Pancreas (tissue), 10 donors: ENCODE results near the gene PFDN2. TPM values are rescaled to one million over a fixed set of nuclear protein-coding genes. Genes with fewer than 3 reads are reported as not detected.

ENCODE experiments used
- ATAC-seq, 4 donors: fragments of 200-7000 bp; cut with Tn5 transposase; one replicate each; pipeline versions ENCODE4 v1.8.0 to v1.9.1; 2020; ENCODE audit warnings: mild to moderate bottlenecking in 4 of 4, moderate library complexity in 4 of 4
- DNase-seq, 6 donors: peaks; one replicate each; pipeline ENCODE4 v3.0.0-alpha.2; 2020
- FAIRE-seq: peaks from 2 replicates; lab custom pipeline; 2012; peaks lifted over from hg19 to GRCh38; lab: Jason Lieb, UNC
- H3K27ac ChIP-seq, 4 donors: fragments of 200-600 bp; sonication (generic); 1 replicate in 3 of 4; 2 replicates in 1 of 4; pipeline versions ENCODE4 v1.5.0 to v1.8.0; 2020
- H3K27me3 ChIP-seq, 4 donors: fragments of 200-600 bp; one replicate each; pipeline ENCODE4 v1.8.0; 2021
- H3K36me3 ChIP-seq, 3 donors: fragments of 200-600 bp; sonication (generic) in 1 of 3; one replicate each; pipeline versions ENCODE4 v1.5.0 to v1.8.0; 2020 to 2021
- H3K4me1 ChIP-seq, 3 donors: fragments of 200-600 bp; one replicate each; pipeline ENCODE4 v1.8.0; 2021
- H3K4me3 ChIP-seq, 4 donors: fragments of 200-600 bp; sonication (generic) in 2 of 4; one replicate each; pipeline versions ENCODE4 v1.5.0 to v1.8.0; 2020 to 2021
- H3K9me3 ChIP-seq, 4 donors: fragments of 200-600 bp; one replicate each; pipeline ENCODE4 v1.8.0; 2021
- WGBS, 2 donors: extraction: QIAGEN DNeasy Blood & Tissue Kit; methylation state at CpG; one replicate each; pipeline ENCODE4 v1.1.7; 2013; 5-methylcytosine and 5-hydroxymethylcytosine counted together
- intact Hi-C, 3 donors: fragments of 100-400 bp; cut with DNase I; formaldehyde crosslinking; loops; one replicate each; pipeline versions ENCODE4 v1.11.1 to v1.14.2; 2022
- polyA plus RNA-seq, 2 donors: library from polyadenylated mRNA; stranded (reverse); fragments of 200-250 nt; gene quantifications; one replicate each; pipeline ENCODE4 v1.2.3, GENCODE V29; 2013
- total RNA-seq, 6 donors: library from RNA; stranded (reverse); fragmentation: NEBNext Ultra II Directional in 4 of 6; extraction: Animal tissue kit (Norgen Biotek cat#: 25700) in 4 of 6; gene quantifications; one replicate each; pipeline versions ENCODE4 v1.2.1 to v1.2.4, GENCODE V29; 2021 to 2023
- TF ChIP-seq, protein P1 (sequence below), 4 donors: fragments of 200-600 bp; sonication (generic) in 3 of 4; IDR thresholded peaks; one replicate each; pipeline versions ENCODE4 v1.5.0 to v1.8.0; 2021; ENCODE audit warnings: antibody characterized with exemption in 4 of 4
- donor health status: healthy with polysubstance abuse.
- donor health status: DM: no; HTN: no; CAD: no; lungs with moderate emphysema.
- donor health status: DM: no; HTN: no; CAD: no.
- donor health status: control.
- donor health status: control.
- donor health status: Bipolar disorder and iron deficiency.
- donor health status: DM: yes; HTN: yes; CAD: no.
- donor health status: DM: no; HTN: no; CAD: no.
- donor health status: DM: no; HTN: no; CAD: no.
- donor health status: DM: yes; HTN: yes; CAD: no.

The PFDN2 gene
- total and polyA plus RNA-seq, 8 donors: 9.8 to 91.6 (median 18.7) TPM

DNA sequence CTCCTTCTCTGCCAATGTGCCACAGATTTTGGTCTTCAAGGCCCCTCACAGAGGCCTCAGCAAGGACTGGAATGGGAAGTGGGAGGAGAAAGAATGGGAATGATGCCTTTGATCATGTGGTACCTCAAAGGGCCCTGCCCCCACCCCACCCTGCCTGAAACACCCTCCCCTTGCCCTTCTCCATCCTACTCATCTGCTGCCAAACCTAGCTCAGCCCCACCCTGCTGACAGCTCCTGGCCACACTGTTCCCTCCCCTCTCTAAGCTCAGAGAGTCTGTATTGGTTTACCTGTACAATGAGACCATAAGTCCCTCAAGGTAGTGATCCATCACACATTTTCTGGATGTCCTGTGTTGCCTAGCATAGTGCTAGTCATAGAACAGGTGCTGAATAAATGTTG is 41.4 kb downstream of the PFDN2 start:
- ATAC-seq: no peak
- H3K36me3 ChIP-seq: no peaks in the 10 kb centered on the region
- TF ChIP-seq, protein P1, sequence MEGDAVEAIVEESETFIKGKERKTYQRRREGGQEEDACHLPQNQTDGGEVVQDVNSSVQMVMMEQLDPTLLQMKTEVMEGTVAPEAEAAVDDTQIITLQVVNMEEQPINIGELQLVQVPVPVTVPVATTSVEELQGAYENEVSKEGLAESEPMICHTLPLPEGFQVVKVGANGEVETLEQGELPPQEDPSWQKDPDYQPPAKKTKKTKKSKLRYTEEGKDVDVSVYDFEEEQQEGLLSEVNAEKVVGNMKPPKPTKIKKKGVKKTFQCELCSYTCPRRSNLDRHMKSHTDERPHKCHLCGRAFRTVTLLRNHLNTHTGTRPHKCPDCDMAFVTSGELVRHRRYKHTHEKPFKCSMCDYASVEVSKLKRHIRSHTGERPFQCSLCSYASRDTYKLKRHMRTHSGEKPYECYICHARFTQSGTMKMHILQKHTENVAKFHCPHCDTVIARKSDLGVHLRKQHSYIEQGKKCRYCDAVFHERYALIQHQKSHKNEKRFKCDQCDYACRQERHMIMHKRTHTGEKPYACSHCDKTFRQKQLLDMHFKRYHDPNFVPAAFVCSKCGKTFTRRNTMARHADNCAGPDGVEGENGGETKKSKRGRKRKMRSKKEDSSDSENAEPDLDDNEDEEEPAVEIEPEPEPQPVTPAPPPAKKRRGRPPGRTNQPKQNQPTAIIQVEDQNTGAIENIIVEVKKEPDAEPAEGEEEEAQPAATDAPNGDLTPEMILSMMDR (IDR thresholded peaks at IDR 0.05): no peak
- H3K27me3 ChIP-seq: no peaks in the 10 kb centered on the region
- no peak for DNase-seq
- H3K27ac ChIP-seq: no peak overlapping the region
- no peak overlapping the region for H3K4me3 ChIP-seq
- FAIRE-seq: no peak
- H3K4me1 ChIP-seq: no peaks in the 10 kb centered on the region
- no peaks in the 10 kb centered on the region for H3K9me3 ChIP-seq
- intact Hi-C loops: no loop called here

DNA sequence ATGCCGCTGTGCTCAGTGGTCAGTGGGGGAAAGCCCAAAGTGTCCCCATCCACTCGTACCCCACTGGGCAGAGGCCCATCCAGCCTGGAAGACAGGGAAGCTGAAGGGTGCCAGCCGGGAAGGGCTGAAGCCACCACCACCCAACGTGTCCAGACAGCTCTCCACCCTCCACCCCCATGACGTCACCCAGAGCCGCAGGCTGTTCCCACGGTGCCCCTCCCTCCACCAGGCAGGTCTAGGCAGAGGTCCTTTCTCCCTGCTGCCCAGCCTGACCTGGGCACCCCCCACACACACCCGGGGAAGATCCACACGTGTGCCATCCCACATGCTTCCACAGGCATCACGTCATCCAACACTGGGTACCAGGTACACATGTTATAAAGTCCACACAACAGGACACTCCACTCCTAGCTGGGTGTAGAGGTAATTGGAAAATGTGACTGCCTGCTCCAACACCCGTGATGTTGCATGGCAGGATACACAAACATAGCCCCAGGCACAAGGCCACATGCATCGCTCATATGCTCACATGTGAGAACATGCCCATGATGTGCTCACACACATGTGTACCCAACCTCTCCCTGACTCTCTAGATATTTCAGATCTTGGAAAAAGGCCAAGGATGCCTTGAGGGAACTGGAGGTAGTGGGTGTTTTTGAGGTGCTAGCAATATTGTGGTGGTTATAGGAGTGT is 43.0 kb downstream of the PFDN2 start:
- no peak for DNase-seq
- WGBS, 2 donors: 75 to 85% methylated on average over 12 of the region's 12 CpGs
- no peaks in the 10 kb centered on the region for H3K27me3 ChIP-seq

DNA sequence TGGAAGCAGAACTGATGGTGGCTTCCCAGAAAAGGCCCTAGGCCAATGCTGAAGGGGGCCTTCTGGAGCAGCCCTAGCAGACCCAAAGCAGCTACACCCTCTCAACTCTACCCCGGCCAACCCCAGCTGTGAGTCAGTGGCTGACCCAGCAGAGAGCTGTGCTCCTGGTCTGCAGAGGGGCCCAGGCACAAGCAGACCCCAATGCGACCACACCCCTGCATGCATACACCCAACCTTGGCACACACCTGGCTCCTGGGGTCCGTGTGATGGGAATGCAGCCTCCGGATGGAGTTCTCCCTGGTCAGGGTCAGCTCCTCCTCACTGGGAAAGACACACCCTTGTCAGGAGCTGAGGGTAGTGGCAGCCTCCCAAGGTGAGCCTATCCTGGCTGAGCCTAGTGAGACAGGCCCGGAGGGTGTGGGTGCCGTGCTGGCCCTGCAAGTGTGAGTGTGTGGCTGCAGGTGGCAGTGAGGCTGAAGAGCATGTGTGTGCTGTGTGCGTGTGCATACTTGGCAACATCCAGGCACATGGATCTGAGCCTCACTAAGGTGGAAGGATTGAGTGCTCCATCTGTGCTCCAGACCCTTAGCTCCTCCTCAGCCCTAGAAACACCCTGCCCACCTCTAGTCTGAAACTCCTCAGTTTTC is 44.2 kb downstream of the PFDN2 start:
- DNase-seq (no peak), ATAC-seq (peak in 2 of 4 donors; percentile 11 to 23), FAIRE-seq (no peak)
- TF ChIP-seq, protein P1 (IDR thresholded peaks at IDR 0.05): no peak
- Histone ChIP-seq H3K4me3 (no peak overlapping the region), H3K4me1 (no peaks in the 10 kb centered on the region), H3K27ac (no peak overlapping the region), H3K27me3 (no peaks in the 10 kb centered on the region), H3K9me3 (no peaks in the 10 kb centered on the region), H3K36me3 (no peaks in the 10 kb centered on the region)
- intact Hi-C loops: no loop called here
- WGBS, 2 donors: 65 to 70% methylated on average over 7 of the region's 7 CpGs

More for the DNA sequence above, 43.0 kb downstream of the PFDN2 start:
- H3K9me3 ChIP-seq: no peaks in the 10 kb centered on the region
- ATAC-seq (peak in 1 of 4 donors; percentile 13), FAIRE-seq (no peak)
- TF ChIP-seq, protein P1 (IDR thresholded peaks at IDR 0.05): no peak
- H3K36me3 ChIP-seq: no peaks in the 10 kb centered on the region
- intact Hi-C loops: no loop called here
- H3K4me1 ChIP-seq: no peaks in the 10 kb centered on the region
- no peak overlapping the region for H3K4me3 ChIP-seq
- H3K27ac ChIP-seq: no peak overlapping the region

DNA sequence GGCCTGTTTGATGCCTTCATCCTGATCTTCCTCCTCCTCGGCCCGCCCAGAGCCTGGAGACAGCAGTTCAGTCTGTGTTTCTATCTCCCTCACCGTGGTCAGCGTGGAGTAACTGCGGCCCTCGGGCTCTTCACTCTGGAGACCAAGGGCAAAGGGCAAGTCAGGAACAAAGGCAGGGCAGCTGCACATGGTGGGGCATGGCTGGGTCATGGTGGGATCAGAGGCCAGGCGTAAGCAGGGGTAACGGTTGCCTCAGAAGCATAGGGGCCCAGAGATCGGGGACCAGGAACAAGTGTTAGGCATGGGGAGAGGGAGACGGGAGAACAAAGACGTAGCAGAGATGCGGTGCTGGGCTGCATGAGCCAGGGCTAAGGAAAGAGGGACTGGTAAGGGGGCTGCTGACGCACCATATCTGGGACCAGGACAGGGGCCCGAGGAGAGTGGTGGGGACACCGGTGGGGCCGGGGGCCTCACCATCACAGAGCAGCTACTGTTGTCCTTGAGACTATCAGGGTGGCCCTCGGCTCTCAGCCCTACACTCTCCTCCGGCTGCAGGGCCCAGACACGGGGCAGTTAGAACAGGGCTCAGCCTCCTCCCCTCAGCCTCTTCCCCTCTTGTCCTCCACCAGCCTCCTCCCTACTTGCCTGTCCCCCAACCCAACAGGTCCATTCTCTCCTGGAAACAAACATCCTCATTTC is 44.9 kb downstream of the PFDN2 start:
- Histone ChIP-seq H3K4me3 (no peak overlapping the region), H3K36me3 (no peaks in the 10 kb centered on the region), H3K27ac (no peak overlapping the region), H3K4me1 (no peaks in the 10 kb centered on the region), H3K27me3 (no peaks in the 10 kb centered on the region), H3K9me3 (no peaks in the 10 kb centered on the region)
- no peak for DNase-seq
- WGBS, 2 donors: 88% methylated on average over 19 of the region's 19 CpGs
- intact Hi-C loops: no loop called here
- ATAC-seq: no peak
- TF ChIP-seq, protein P1 (IDR thresholded peaks at IDR 0.05): no peak
- no peak for FAIRE-seq
